VCaP (cell line): ENCODE measurements around the gene GAD1.

Source experiments
- H3K27ac ChIP-seq: fragments of 450-650 bp; 2 replicates; pipeline ENCODE4 v1.5.1; 2017
- TF ChIP-seq, protein P1 (sequence below): fragments of 450-650 bp; conservative IDR thresholded peaks from 2 replicates; pipeline ENCODE4 v1.5.1; 2017; ENCODE audit warnings: mild to moderate bottlenecking, moderate library complexity

Gene GAD1

GRCh38 chr2:170824526-170825015 lies 7.9 kb downstream of the GAD1 start:
- TF ChIP-seq, protein P1, sequence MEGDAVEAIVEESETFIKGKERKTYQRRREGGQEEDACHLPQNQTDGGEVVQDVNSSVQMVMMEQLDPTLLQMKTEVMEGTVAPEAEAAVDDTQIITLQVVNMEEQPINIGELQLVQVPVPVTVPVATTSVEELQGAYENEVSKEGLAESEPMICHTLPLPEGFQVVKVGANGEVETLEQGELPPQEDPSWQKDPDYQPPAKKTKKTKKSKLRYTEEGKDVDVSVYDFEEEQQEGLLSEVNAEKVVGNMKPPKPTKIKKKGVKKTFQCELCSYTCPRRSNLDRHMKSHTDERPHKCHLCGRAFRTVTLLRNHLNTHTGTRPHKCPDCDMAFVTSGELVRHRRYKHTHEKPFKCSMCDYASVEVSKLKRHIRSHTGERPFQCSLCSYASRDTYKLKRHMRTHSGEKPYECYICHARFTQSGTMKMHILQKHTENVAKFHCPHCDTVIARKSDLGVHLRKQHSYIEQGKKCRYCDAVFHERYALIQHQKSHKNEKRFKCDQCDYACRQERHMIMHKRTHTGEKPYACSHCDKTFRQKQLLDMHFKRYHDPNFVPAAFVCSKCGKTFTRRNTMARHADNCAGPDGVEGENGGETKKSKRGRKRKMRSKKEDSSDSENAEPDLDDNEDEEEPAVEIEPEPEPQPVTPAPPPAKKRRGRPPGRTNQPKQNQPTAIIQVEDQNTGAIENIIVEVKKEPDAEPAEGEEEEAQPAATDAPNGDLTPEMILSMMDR: no peak
- H3K27ac ChIP-seq: no peak overlapping the region

DNA sequence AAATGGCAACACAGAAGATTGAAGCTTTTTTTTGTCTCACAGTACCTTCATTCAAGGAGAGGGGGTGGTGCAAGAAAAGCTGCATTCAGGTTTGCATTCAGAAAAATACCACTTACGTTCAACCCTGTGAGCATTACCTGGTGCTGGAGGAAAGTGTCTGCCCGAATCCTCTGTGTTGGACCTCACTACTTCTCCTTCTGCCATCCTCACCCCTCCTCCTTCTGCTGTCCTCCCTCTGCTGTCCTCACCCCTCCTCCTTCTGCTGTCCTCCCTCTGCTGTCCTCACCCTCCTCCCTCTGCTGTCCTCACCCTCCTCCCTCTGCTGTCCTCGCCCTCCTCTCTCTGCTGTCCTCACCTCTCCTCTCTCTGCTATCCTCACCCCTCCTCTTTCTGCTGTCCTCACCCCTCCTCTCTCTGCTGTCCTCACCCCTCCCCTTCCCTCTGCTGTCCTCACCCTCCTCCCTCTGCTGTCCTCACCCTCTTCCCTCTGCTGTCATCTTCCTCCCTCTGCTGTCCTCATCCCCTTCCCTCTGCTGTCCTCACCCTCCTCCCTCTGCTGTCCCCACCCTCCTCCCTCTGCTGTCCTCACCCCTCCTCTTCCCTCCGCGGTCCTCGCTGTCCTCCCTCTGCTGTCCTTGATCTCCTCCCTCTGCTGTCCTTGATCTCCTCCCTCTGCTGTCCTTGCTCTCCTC lies 11.3 kb downstream of the GAD1 start:
- TF ChIP-seq, protein P1: no peak
- no peak overlapping the region for H3K27ac ChIP-seq

DNA sequence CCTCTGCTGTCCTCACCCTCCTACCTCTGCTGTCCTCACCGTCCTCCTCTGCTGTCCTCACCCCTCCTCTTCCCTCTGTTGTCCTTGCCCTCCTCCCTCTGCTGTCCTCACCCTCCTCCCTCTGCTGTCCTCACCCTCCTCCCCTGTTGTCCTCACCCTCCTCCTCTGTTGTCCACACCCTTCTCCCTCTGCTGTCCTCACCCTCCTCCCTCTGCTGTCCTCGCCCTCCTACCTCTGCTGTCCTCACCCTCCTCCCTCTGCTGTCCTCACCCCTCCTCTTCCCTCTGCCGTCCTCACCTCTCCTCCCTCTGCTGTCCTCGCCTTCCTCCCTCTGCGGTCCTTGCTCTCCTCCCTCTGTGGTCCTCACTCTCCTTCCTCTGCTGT lies 11.8 kb downstream of the GAD1 start:
- TF ChIP-seq, protein P1: no peak
- no peak overlapping the region for H3K27ac ChIP-seq

DNA sequence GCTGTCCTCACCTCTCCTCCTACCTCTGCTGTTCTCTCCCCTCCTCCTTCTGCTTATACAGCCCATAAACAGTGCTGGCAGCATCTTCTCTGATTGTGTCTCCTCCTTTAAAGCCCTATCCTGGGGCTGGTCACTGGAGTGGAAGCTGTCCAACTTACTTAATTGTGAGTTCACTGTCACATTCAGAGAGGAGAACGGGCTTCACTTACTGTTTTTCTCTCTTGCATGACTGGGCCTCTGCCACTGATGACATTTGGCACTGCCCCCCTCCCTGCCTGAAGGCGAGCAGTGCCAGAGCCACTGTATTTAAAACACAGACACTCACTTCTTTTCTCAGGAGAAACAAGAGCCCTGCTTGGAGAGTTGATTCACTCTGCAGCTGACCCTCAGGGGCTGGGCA lies 12.3 kb downstream of the GAD1 start:
- TF ChIP-seq, protein P1: no peak
- H3K27ac ChIP-seq: no peak overlapping the region

DNA sequence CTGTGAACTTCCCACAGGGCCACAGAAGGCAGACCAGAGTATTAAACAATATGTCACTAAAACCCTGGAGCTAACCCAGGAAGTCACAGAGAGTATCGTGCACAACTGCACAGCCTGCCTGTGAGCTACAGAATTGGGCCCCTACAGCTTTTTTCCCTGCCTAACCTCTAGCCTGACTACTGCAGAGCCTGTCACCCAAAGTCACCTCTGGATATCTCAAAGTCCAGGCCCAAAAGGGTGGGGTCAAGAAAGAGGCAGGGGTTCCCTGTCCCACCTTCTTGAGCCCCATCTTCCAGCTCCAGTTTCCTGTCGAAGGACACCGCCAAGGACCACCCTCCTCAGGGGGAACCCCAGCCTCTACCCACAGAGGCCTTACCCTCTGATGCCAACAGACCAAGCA lies 13.5 kb downstream of the GAD1 start:
- H3K27ac ChIP-seq: no peak overlapping the region
- TF ChIP-seq, protein P1: no peak

GRCh38 chr2:170831115-170831514 lies 14.4 kb downstream of the GAD1 start:
- TF ChIP-seq, protein P1: no peak
- no peak overlapping the region for H3K27ac ChIP-seq

DNA sequence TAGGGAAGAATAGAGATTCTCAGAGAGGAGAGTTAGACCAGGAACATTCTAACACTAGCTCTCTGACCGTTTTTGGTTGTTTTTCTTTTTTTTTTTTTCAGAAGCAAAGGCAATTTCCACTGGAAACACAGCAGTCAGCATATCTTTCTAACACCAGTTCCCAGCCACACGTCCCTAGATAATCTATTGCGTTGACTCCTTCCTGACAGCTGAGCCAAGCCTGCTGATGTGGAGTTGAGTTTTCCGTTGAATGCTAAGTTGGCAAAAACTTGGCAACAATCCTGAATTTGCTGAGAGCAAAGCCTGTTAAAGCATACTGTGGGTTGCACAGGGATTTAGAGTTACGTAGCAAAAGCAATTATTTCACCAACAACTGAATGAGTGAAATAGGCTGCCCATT lies 19.3 kb downstream of the GAD1 start:
- H3K27ac ChIP-seq: no peak overlapping the region
- TF ChIP-seq, protein P1: no peak
